Prostate gland (tissue), 2 donors: ENCODE measurements around the gene ARRDC1. TPM values are rescaled to one million over a fixed set of nuclear protein-coding genes. Genes with fewer than 3 reads are reported as not detected.
"Not testable (repeated sequence)": the region's sequence is repeated elsewhere in the genome, so short reads cannot be mapped to it uniquely, and the experiment has no call there.

Experiments
- DNase-seq: peaks from one replicate; pipeline ENCODE4 v3.0.0-alpha.2; 2019; ENCODE audit warnings: low spot score
- H3K27ac ChIP-seq, 2 donors: fragments of 200-600 bp; sonication (generic); 2 replicates each; pipeline ENCODE4 v1.5.1; 2017 to 2019
- H3K27me3 ChIP-seq: fragments of 200-600 bp; sonication (generic); replicated peaks from 2 replicates; pipeline ENCODE4 v1.5.1; 2019; ENCODE audit not compliant: insufficient read depth
- H3K36me3 ChIP-seq, 2 donors: fragments of 200-600 bp; sonication (generic); 1 replicate in 1 of 2; 2 replicates in 1 of 2; pipeline versions ENCODE4 v1.5.1 to v1.8.1; 2017 to 2019
- H3K4me1 ChIP-seq: fragments of 200-600 bp; sonication (generic); replicated peaks from 2 replicates; pipeline ENCODE4 v1.5.1; 2019
- H3K4me3 ChIP-seq, 2 donors: fragments of 200-600 bp; sonication (generic); 2 replicates each; pipeline ENCODE4 v1.5.1; 2017 to 2019
- H3K9me3 ChIP-seq: fragments of 200-600 bp; sonication (generic); 2 replicates; pipeline ENCODE4 v1.5.1; 2017
- POLR2A ChIP-seq: fragments of 450-650 bp; IDR thresholded peaks from one replicate; pipeline ENCODE4 v1.6.1; 2016; ENCODE audit warnings: antibody characterized with exemption, mild to moderate bottlenecking
- POLR2AphosphoS5 ChIP-seq: sonication (generic); formaldehyde crosslinking; IDR thresholded peaks from one replicate; pipeline ENCODE4 v1.6.1; 2017; ENCODE audit warnings: antibody characterized with exemption
- WGBS: methylation state at CpG from one replicate; pipeline ENCODE4 v1.1.5; 2018; 5-methylcytosine and 5-hydroxymethylcytosine counted together
- intact Hi-C: fragments of 100-400 bp; cut with DNase I; formaldehyde crosslinking; loops from one replicate; pipeline ENCODE4 v1.14.2; 2022
- total RNA-seq, 2 donors: library from RNA; depleted of rRNA; stranded (reverse); fragments of >200 nt; gene quantifications; one replicate each; pipeline ENCODE4 v1.1.0, GENCODE V29; 2016
- TF ChIP-seq, protein P1 (sequence below), 4 experiments: fragments of 200-600 bp in 2 of 4; fragments of 450-650 bp in 2 of 4; sonication (generic) in 2 of 4; IDR thresholded peaks; 1 replicate in 3 of 4; 2 replicates in 1 of 4; pipeline ENCODE4 v1.5.1; 2016 to 2019; ENCODE audit warnings: antibody characterized with exemption in 4 of 4, mild to moderate bottlenecking in 2 of 4, moderate library complexity in 2 of 4

The ARRDC1 gene
- total RNA-seq, 2 donors from 2014 or later, result 123 to 126 TPM

DNA sequence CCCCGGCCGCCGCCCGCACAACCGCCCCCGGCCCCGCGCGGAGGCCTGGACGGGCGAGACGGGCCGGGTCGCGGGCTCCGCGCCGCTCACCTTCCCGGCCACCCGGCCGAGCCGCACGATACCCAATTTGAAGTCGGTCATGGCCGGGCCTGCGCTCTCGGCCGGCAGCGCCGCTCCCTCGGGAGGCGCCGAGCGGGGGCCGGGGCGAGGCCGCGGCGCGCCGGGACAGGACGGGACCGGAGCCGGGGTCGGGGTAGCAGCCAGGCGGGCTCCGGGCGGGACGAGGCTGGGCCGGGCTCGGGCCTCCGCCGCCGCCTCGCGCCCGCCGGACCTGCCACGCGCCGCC is 15.4 kb upstream of the ARRDC1 start:
- TF ChIP-seq POLR2A (no peak), POLR2AphosphoS5 (no peak)
- TF ChIP-seq, protein P1, sequence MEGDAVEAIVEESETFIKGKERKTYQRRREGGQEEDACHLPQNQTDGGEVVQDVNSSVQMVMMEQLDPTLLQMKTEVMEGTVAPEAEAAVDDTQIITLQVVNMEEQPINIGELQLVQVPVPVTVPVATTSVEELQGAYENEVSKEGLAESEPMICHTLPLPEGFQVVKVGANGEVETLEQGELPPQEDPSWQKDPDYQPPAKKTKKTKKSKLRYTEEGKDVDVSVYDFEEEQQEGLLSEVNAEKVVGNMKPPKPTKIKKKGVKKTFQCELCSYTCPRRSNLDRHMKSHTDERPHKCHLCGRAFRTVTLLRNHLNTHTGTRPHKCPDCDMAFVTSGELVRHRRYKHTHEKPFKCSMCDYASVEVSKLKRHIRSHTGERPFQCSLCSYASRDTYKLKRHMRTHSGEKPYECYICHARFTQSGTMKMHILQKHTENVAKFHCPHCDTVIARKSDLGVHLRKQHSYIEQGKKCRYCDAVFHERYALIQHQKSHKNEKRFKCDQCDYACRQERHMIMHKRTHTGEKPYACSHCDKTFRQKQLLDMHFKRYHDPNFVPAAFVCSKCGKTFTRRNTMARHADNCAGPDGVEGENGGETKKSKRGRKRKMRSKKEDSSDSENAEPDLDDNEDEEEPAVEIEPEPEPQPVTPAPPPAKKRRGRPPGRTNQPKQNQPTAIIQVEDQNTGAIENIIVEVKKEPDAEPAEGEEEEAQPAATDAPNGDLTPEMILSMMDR (IDR thresholded peaks at IDR 0.05), result no peak
- H3K36me3 ChIP-seq, result peaks cover 0 to 11% of the 10 kb centered on the region in 2 donors
- WGBS, result under 1% methylated on average over 34 of the region's 61 CpGs
- H3K9me3 ChIP-seq, result no peaks in the 10 kb centered on the region
- H3K27ac ChIP-seq, result no peak overlapping the region
- H3K27me3 ChIP-seq, result no peaks in the 10 kb centered on the region
- no peak for DNase-seq
- H3K4me1 ChIP-seq, result peaks cover 12% of the 10 kb centered on the region
- intact Hi-C loops, result no loop called here
- peak overlapping the region; percentile 61 to 73 for H3K4me3 ChIP-seq

DNA sequence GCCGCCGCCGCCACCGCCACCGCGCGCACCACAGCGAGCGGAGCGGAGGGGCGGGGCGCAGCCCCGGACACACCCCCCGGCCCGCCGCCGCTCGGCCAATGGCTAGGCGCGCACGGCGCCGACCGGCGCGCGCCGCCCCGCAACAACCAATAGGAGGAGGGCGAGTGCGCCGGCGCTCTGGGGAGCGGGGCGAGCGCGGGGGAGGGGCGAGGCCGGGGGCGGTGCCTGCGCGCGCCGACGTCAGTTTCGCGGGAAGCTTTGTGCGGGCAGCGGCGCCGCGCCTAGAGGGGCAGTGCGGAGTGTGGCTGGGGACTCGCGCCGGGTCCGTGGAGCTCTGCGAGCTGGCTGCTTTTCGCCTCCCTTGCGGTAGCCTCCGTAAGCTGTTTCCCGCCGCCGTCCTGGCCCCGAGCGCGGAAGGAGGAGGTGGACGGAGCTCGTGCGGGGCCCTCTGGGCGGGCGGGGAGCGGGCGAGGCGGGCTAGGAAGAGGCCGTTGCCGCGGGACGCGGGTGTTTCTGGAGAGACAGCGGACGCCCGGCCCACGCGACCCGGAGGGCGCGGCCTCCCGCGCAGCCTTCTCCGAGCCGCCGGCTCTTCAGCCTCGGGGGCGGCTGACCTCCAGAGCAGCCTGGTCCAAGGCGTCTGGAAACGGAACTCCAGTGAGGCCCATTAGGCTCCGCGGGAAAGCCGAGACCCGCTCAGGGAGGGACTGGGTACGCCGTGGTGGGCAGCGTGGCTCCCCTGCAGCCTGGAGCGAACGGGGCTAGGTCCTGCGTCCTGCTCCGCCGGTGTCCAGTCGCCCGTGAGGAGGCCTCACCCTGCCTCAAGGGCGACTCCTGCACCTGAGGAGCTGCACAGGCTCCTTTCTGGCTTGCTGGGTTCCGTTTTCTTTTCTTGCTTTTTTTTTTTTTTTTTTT is 14.8 kb upstream of the ARRDC1 start, which contains the start of gene ZMYND19:
TSS of gene ZMYND19 (minus strand) at position 44 of the 915 bp plus-strand sequence. CDS start 249 bp downstream, outside the sequence.
- Histone ChIP-seq H3K36me3 (peaks cover 0 to 11% of the 10 kb centered on the region in 2 donors), H3K9me3 (no peaks in the 10 kb centered on the region), H3K27me3 (no peaks in the 10 kb centered on the region), H3K27ac (peak within 1 kb of the TSS; percentile 39 to 62), H3K4me3 (peak within 1 kb of the TSS; percentile 61 to 73), H3K4me1 (peaks cover 12% of the 10 kb centered on the region)
- DNase-seq, result peak; percentile 85
- intact Hi-C loops, result no loop called here
- peak; percentile 40 for TF ChIP-seq POLR2A
- TF ChIP-seq POLR2AphosphoS5, result peak; percentile 12
- TF ChIP-seq, protein P1 (IDR thresholded peaks at IDR 0.05), result no peak
- under 1% methylated on average over 88 of the region's 113 CpGs for WGBS

DNA sequence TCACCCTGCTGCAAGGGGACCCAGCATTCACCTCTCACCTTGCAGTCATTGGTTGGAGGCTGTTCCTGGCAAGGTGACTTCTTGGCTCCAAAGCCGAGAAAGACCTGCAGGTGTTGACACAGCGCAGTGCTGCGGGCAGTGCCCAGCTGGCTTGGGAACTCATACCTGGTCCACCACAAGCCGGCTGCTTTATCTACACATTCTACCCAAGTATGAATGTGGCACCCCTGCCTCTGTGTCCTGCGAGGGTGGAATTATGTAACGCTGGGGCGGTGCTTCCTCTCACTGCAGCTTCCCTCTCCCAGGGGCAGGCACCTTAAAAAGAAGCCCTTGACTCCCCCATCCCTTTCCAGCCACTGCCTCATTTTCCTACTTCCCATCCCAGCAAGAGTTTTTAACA is 12.7 kb upstream of the ARRDC1 start:
- H3K27ac ChIP-seq, result no peak overlapping the region
- intact Hi-C loops, result no loop called here
- no peak for TF ChIP-seq POLR2AphosphoS5
- no peak for TF ChIP-seq POLR2A
- TF ChIP-seq, protein P1 (IDR thresholded peaks at IDR 0.05), result no peak

DNA sequence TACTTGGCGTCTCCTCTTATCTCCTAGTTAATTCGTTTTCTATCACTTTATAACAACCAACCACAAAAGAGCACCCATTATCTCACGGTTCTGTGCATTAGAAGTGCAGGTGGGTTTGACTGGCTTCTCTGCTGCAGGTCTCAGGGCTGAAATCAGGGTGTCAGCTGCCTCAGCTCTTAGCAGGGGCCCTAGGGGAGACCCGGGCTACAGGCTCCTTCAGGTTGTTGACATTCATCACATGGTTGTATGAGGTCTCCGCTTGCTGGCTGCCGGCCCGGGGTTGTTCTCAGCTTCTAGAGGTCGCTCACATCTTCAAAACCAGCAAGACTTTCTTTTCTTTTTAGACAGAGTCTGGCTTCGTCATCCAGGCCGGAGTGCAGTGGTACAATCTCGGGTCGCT is 12.3 kb upstream of the ARRDC1 start:
- DNase-seq, result no peak
- no peak overlapping the region for H3K27ac ChIP-seq

More for the DNA sequence above, 12.7 kb upstream of the ARRDC1 start:
- Histone ChIP-seq H3K9me3 (no peaks in the 10 kb centered on the region), H3K27me3 (no peaks in the 10 kb centered on the region), H3K4me3 (no peak overlapping the region), H3K4me1 (peaks cover 12% of the 10 kb centered on the region), H3K36me3 (no peaks in the 10 kb centered on the region)
- no peak for DNase-seq
- WGBS, result 58% methylated on average over 7 of the region's 7 CpGs

DNA sequence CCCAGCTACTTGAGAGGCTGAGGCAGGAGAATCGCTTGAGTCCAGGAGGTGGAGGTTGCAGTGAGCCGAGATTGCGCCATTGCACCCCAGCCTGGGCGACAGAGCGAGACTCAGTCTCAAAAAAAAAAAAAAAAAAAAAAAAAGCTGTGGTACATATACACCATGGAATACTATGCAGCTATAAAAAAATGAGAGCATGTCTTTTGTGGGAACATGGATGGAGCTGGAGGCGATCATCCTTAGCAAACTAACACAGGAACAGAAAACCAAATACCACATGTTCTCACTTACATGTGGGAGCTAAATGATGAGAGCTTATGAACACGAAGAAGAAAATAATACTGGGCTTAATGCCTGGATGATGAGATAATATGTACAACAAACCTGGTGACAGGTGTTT is 8.9 kb upstream of the ARRDC1 start:
- H3K4me1 ChIP-seq, H3K4me3 ChIP-seq, H3K27ac ChIP-seq, H3K36me3 ChIP-seq, H3K27me3 ChIP-seq, intact Hi-C loops, H3K9me3 ChIP-seq, DNase-seq: not testable (repeated sequence)
- 94% methylated on average over 7 of the region's 7 CpGs for WGBS

More for the DNA sequence above, 12.3 kb upstream of the ARRDC1 start:
- Histone ChIP-seq H3K9me3 (no peaks in the 10 kb centered on the region), H3K4me1 (peaks cover 12% of the 10 kb centered on the region), H3K36me3 (no peaks in the 10 kb centered on the region), H3K4me3 (no peak overlapping the region), H3K27me3 (no peaks in the 10 kb centered on the region)
- no peak for TF ChIP-seq POLR2AphosphoS5
- WGBS, result 83% methylated on average over 12 of the region's 12 CpGs
- intact Hi-C loops, result no loop called here
